SK-N-SH treated with all-trans-retinoic acid at 6 μM for 48 hours (cell line): Measurements from ENCODE around the gene EMILIN2.

Source experiments
- ATAC-seq: fragments of 200-7000 bp; cut with Tn5 transposase; 3 replicates; pipeline ENCODE4 v1.9.1; 2020; ENCODE audit warnings: mild to moderate bottlenecking, moderate library complexity
- ARNTL ChIP-seq: fragments of 450-650 bp; formaldehyde crosslinking; IDR thresholded peaks from 2 replicates; pipeline ENCODE4 v1.5.0; 2020; ENCODE audit warnings: low read depth, mild to moderate bottlenecking, moderate library complexity, borderline replicate concordance
- BACH2 ChIP-seq: fragments of 250-450 bp; sonication (Bioruptor Pico); IDR thresholded peaks from 2 replicates; pipeline ENCODE4 v1.9.0; 2021; ENCODE audit warnings: mild to moderate bottlenecking, borderline replicate concordance
- CREB5 ChIP-seq: fragments of 250-450 bp; sonication (Bioruptor Pico); IDR thresholded peaks from 2 replicates; pipeline ENCODE4 v1.5.1; 2020; ENCODE audit warnings: low read depth, mild to moderate bottlenecking, moderate library complexity
- CSDC2 ChIP-seq: fragments of 250-450 bp; sonication (Bioruptor Pico); IDR thresholded peaks from 2 replicates; pipeline ENCODE4 v1.5.0; 2020; ENCODE audit warnings: mild to moderate bottlenecking, moderate library complexity
- CSRNP3 ChIP-seq: fragments of 250-450 bp; sonication (Bioruptor Pico); IDR thresholded peaks from 2 replicates; pipeline ENCODE4 v1.5.1; 2021; ENCODE audit warnings: mild to moderate bottlenecking, moderate library complexity
- ESRRG ChIP-seq: fragments of 250-450 bp; sonication (Bioruptor Pico); IDR thresholded peaks from 2 replicates; pipeline ENCODE4 v1.6.1; 2021; ENCODE audit warnings: mild to moderate bottlenecking
- GLIS3 ChIP-seq: fragments of 250-450 bp; sonication (Bioruptor Pico); IDR thresholded peaks from 2 replicates; pipeline ENCODE4 v1.5.0; 2020; ENCODE audit warnings: mild to moderate bottlenecking, moderate library complexity
- ISL1 ChIP-seq: fragments of 250-450 bp; sonication (Bioruptor Pico); IDR thresholded peaks from 2 replicates; pipeline ENCODE4 v2.1.2; 2022; ENCODE audit warnings: mild to moderate bottlenecking, moderate library complexity
- OSR1 ChIP-seq: fragments of 250-450 bp; sonication (Bioruptor Pico); IDR thresholded peaks from 2 replicates; pipeline ENCODE4 v1.8.0; 2022; ENCODE audit warnings: moderate library complexity, mild to moderate bottlenecking, inconsistent platforms
- PATZ1 ChIP-seq: fragments of 250-450 bp; sonication (Bioruptor Pico); IDR thresholded peaks from 2 replicates; pipeline ENCODE4 v1.8.0; 2020; ENCODE audit warnings: mild to moderate bottlenecking, moderate library complexity, borderline replicate concordance
- POU6F1 ChIP-seq: fragments of 250-450 bp; sonication (Bioruptor Pico); IDR thresholded peaks from 2 replicates; pipeline ENCODE4 v1.8.0; 2021; ENCODE audit warnings: low read depth, mild to moderate bottlenecking, moderate library complexity, borderline replicate concordance
- PPARA ChIP-seq: fragments of 250-450 bp; sonication (Bioruptor Pico); IDR thresholded peaks from 2 replicates; pipeline ENCODE4 v1.5.0; 2020; ENCODE audit warnings: mild to moderate bottlenecking, borderline replicate concordance
- RARB ChIP-seq: fragments of 250-450 bp; sonication (Bioruptor Pico); IDR thresholded peaks from 2 replicates; pipeline ENCODE4 v1.8.0; 2021; ENCODE audit warnings: mild to moderate bottlenecking, moderate library complexity
- SNAI2 ChIP-seq: fragments of 250-450 bp; sonication (Bioruptor Pico); IDR thresholded peaks from 2 replicates; pipeline ENCODE4 v1.5.0; 2020; ENCODE audit warnings: mild to moderate bottlenecking, moderate library complexity
- TOX ChIP-seq: fragments of 250-450 bp; sonication (Bioruptor Pico); IDR thresholded peaks from 2 replicates; pipeline ENCODE4 v1.8.0; 2021; ENCODE audit warnings: mild to moderate bottlenecking, moderate library complexity, borderline replicate concordance
- ZC3H10 ChIP-seq: fragments of 250-450 bp; sonication (Bioruptor Pico); IDR thresholded peaks from 2 replicates; pipeline ENCODE4 v1.5.1; 2021; ENCODE audit warnings: mild to moderate bottlenecking, moderate library complexity
- ZFP3 ChIP-seq: fragments of 250-450 bp; sonication (Bioruptor Pico); IDR thresholded peaks from 2 replicates; pipeline ENCODE4 v1.5.0; 2020; ENCODE audit warnings: mild to moderate bottlenecking, moderate library complexity
- ZFP30 ChIP-seq: fragments of 450-650 bp; formaldehyde crosslinking; IDR thresholded peaks from 2 replicates; pipeline ENCODE4 v1.5.0; 2022; ENCODE audit warnings: mild to moderate bottlenecking, moderate library complexity
- ZNF565 ChIP-seq: fragments of 450-650 bp; formaldehyde crosslinking; conservative IDR thresholded peaks from 2 replicates; pipeline ENCODE4 v1.5.0; 2020; ENCODE audit warnings: low read depth, mild to moderate bottlenecking, moderate library complexity
- ZNF70 ChIP-seq: fragments of 450-650 bp; formaldehyde crosslinking; IDR thresholded peaks from 2 replicates; pipeline ENCODE4 v1.5.0; 2020; ENCODE audit warnings: mild to moderate bottlenecking, moderate library complexity
- ZNF8 ChIP-seq: fragments of 450-650 bp; formaldehyde crosslinking; IDR thresholded peaks from 2 replicates; pipeline ENCODE4 v1.5.0; 2020; ENCODE audit warnings: mild to moderate bottlenecking, moderate library complexity

EMILIN2 gene

GRCh38 chr18:2889761-2890192, 43.0 kb downstream of the EMILIN2 start:
- ATAC-seq = no peak
- TF ChIP-seq CSRNP3 (CRISPR knock-in tag) (no peak), CREB5 (no peak), PPARA (CRISPR knock-in tag) (no peak), ISL1 (CRISPR knock-in tag) (no peak), ZFP30 (CRISPR knock-in tag) (no peak)

- no peak for ATAC-seq
- no peak for TF ChIP-seq CREB5
- no peak for TF ChIP-seq ZFP3 (CRISPR knock-in tag)
- no peak for TF ChIP-seq ARNTL (CRISPR knock-in tag)
- no peak for TF ChIP-seq BACH2 (CRISPR knock-in tag)
- no peak for TF ChIP-seq PATZ1 (CRISPR knock-in tag)
- no peak for TF ChIP-seq GLIS3 (CRISPR knock-in tag)
- TF ChIP-seq OSR1 (CRISPR knock-in tag) = no peak
- no peak for TF ChIP-seq POU6F1
- no peak for TF ChIP-seq ZFP30 (CRISPR knock-in tag)
- no peak for TF ChIP-seq ZC3H10 (CRISPR knock-in tag)
- no peak for TF ChIP-seq CSDC2
- TF ChIP-seq PPARA (CRISPR knock-in tag) = no peak
- TF ChIP-seq ESRRG (CRISPR knock-in tag) = no peak
- no peak for TF ChIP-seq ZNF565
These were observed 43.8 kb downstream of the EMILIN2 start for GRCh38 chr18:2890606-2891005.

- no peak for ATAC-seq
- TF ChIP-seq CSDC2 (no peak), ESRRG (CRISPR knock-in tag) (no peak), SNAI2 (CRISPR knock-in tag) (no peak), PPARA (CRISPR knock-in tag) (no peak), ZC3H10 (CRISPR knock-in tag) (no peak), RARB (CRISPR knock-in tag) (no peak), ZFP3 (CRISPR knock-in tag) (no peak), CSRNP3 (CRISPR knock-in tag) (no peak), ZNF8 (CRISPR knock-in tag) (no peak), PATZ1 (CRISPR knock-in tag) (no peak), ZNF70 (CRISPR knock-in tag) (no peak), CREB5 (no peak), ZFP30 (CRISPR knock-in tag) (no peak), BACH2 (CRISPR knock-in tag) (no peak), ZNF565 (no peak), TOX (CRISPR knock-in tag) (no peak), ISL1 (CRISPR knock-in tag) (no peak), POU6F1 (no peak), OSR1 (CRISPR knock-in tag) (no peak)
These were observed 45.0 kb downstream of the EMILIN2 start for GRCh38 chr18:2891526-2892431.
